Measurements from ENCODE around the gene NBL1. TPM values are rescaled to one million over a fixed set of nuclear protein-coding genes. Genes with fewer than 3 reads are reported as not detected.

Gene NBL1, protein sequence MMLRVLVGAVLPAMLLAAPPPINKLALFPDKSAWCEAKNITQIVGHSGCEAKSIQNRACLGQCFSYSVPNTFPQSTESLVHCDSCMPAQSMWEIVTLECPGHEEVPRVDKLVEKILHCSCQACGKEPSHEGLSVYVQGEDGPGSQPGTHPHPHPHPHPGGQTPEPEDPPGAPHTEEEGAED
- 10 to 100 TPM; 20.7 to 27.6 (median 20.7) TPM for total RNA-seq

DNA sequence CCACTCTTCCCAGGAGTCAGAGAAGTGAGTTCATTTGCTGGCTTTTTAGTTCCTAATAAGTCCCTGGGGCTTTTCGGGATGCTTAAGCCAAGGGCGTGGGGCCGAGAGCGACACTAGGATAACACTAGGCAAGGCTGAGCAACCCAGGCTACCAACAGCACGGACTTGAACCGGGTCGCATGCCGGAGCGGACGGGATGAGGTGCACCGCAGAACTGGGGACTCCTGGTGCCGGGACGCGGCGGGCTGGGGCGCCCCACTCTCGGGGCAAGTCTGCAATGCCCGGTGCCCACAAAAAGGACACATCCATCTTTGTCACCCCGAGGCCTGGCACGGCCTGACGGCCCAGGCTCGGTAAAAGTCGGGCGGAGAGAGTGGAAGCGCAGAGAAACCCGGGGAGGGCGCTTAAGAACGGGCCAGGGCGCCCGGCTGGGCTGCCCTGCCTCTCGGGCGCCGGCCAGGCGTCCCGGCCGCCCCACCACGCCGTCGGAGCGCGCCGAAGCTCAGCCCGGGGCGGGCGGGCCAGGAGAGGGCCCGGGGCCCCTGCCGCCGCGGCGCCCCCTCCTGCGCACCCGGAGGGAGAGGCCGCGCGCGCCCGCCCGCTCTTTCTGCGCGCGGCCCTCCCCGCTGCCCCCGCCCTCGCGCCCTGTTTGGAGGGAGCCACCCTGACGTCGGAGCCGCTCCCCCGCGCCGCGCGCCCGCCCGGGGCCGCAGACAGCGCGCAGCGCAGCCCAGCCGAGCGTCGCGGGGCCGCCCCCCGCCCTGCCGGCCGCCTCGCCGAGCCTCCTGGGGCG is at the start of gene NBL1:
Gene NBL1 (plus strand): TSS at position 710 of the 793 bp plus-strand sequence. CDS start 10,720 bp downstream, outside the sequence.
- Mint-ChIP-seq H3K4me1 (ENCODE audit: low read depth) (peaks cover 30% of the 10 kb centered on the region), H3K36me3 (ENCODE audit: insufficient read depth) (no peaks in the 10 kb centered on the region), H3K4me3 (peak within 1 kb of the TSS; percentile 89), H3K9me3 (no peaks in the 10 kb centered on the region), H3K27me3 (ENCODE audit: low read depth) (peaks cover 12% of the 10 kb centered on the region)
- peak; percentile 72 for DNase-seq
- peak; percentile 90 to 93 for ATAC-seq

DNA sequence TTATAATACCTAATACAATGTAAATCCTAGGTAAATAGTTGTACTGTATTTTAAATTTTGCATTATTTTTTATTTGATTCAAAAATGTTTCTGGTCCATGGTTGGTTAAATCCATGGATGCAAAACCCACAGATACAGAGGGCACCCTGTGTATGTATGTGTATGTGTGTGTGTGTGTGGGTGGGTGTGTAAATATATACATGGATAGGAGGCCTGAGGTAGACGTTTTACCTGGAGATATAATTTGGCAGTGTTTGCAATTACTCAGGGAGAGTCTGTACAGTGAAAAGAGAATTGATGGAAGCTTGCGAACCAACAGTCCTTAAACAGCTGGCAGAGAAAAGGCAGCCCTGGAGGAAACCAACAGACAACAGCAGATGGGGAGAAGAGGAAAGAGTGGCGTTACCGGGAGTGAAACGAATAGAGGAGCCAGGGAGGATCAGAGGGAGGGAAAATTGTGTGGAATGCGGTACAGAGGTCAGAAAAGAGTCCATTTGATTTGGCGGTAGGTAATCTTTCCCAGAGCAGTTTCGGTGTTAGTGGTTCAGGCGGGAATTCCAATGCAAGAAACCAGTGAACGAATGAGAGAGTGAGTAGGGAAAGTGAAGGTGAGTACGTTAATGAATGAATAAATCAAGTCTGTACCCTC is 47.9 kb upstream of the NBL1 start:
- Mint-ChIP-seq H3K36me3 (ENCODE audit: insufficient read depth) (peaks cover 21% of the 10 kb centered on the region), H3K4me3 (peak overlapping the region; percentile 100), H3K4me1 (ENCODE audit: low read depth) (peaks cover 42% of the 10 kb centered on the region), H3K27me3 (ENCODE audit: low read depth) (no peaks in the 10 kb centered on the region), H3K9me3 (no peaks in the 10 kb centered on the region)
- ATAC-seq (no peak), DNase-seq (peak; percentile 6)

- ATAC-seq (peak; percentile 83 to 88), DNase-seq (peak; percentile 96)
- Mint-ChIP-seq H3K27me3 (ENCODE audit: low read depth) (no peaks in the 10 kb centered on the region), H3K4me3 (peak overlapping the region; percentile 100), H3K36me3 (ENCODE audit: insufficient read depth) (peaks cover 24% of the 10 kb centered on the region), H3K9me3 (no peaks in the 10 kb centered on the region), H3K4me1 (ENCODE audit: low read depth) (peaks cover 48% of the 10 kb centered on the region)
Measured at GRCh38 chr1:19596714-19597495, 47.2 kb upstream of the NBL1 start.

GRCh38 chr1:19597496-19598309 is 46.4 kb upstream of the NBL1 start:
- Mint-ChIP-seq H3K9me3 (no peaks in the 10 kb centered on the region), H3K4me1 (ENCODE audit: low read depth) (peaks cover 56% of the 10 kb centered on the region), H3K36me3 (ENCODE audit: insufficient read depth) (peaks cover 28% of the 10 kb centered on the region), H3K27me3 (ENCODE audit: low read depth) (no peaks in the 10 kb centered on the region), H3K4me3 (peak overlapping the region; percentile 100)
- peak; percentile 19 to 29 for ATAC-seq
- no peak for DNase-seq

- no peaks in the 10 kb centered on the region for H3K9me3 Mint-ChIP-seq
- ATAC-seq, result no peak
- no peak for DNase-seq
- H3K4me3 Mint-ChIP-seq, result peak overlapping the region; percentile 72
- H3K27me3 Mint-ChIP-seq (ENCODE audit: low read depth), result no peaks in the 10 kb centered on the region
- peaks cover 32% of the 10 kb centered on the region for H3K36me3 Mint-ChIP-seq (ENCODE audit: insufficient read depth)
- peaks cover 71% of the 10 kb centered on the region for H3K4me1 Mint-ChIP-seq (ENCODE audit: low read depth)
Measured at GRCh38 chr1:19599810-19600209, 44.3 kb upstream of the NBL1 start.

DNA sequence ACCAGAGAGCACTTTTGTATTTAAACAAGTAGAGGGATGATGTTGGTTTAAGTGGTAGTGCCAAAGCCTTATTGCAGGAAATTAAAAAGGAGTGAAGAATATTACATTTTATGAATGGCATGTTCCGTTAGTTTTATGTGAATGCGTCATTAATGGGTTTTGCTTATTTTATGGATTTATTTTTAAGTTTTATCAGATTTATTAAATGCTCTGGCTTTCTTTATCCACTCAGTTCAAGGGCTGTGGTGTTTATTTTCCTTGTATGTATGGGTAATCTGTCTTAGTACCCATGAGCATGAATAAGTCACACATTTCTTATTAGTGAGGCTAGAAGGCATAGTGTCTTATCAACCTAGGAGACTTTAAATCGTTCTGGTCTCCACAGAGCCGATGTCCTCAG is 41.6 kb upstream of the NBL1 start:
- H3K4me1 Mint-ChIP-seq (ENCODE audit: low read depth), result peaks cover 87% of the 10 kb centered on the region
- peaks cover 32% of the 10 kb centered on the region for H3K36me3 Mint-ChIP-seq (ENCODE audit: insufficient read depth)
- peak overlapping the region; percentile 27 for H3K4me3 Mint-ChIP-seq
- no peaks in the 10 kb centered on the region for H3K9me3 Mint-ChIP-seq
- no peak for ATAC-seq
- no peak for DNase-seq
- H3K27me3 Mint-ChIP-seq (ENCODE audit: low read depth), result no peaks in the 10 kb centered on the region

- Mint-ChIP-seq H3K27me3 (ENCODE audit: low read depth) (no peaks in the 10 kb centered on the region), H3K4me1 (ENCODE audit: low read depth) (peaks cover 69% of the 10 kb centered on the region), H3K4me3 (peak overlapping the region; percentile 37), H3K36me3 (ENCODE audit: insufficient read depth) (peaks cover 21% of the 10 kb centered on the region), H3K9me3 (no peaks in the 10 kb centered on the region)
- peak in 1 of 2 donors; percentile 42 for ATAC-seq
- DNase-seq, result no peak
Measured at GRCh38 chr1:19605967-19606366, 38.1 kb upstream of the NBL1 start.

DNA sequence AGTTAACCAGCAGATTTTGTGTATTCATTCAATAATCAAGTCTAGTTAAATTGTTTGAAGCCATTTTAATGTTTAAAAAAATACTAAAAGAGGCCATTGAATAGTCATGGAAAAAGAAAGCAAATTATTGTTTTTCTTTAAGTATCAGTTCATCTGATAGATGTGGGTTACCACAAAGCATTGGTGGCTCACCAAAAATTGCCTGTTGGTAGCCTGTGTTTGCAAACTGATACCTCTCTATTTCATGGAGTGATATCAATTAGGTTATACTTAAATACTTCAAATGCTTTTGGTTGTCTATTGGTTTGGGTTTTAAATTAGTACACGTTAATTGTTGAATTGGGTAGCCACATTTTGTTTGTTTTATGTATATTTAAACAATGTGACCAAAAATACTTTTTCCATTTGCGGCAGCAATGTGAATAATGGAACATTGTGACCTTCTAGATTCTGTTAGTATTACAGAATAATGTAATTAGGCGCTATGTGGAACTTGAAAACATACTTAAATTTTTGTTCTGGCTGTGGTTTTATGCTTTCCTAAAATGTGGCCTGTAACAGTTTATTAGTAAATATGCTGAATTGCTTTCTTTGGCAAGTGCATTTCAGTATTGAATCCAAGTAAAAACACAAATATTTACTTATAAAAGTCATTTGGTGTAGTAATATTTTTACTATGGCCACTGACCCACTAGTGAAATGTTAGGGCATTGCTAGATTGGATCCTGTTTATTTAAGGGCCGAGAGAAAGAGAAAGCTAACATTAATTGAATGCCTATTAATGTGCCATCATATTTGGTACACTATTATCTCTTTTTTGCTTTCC is 37.1 kb upstream of the NBL1 start:
- peak overlapping the region; percentile 46 for H3K4me3 Mint-ChIP-seq
- peaks cover 17% of the 10 kb centered on the region for H3K36me3 Mint-ChIP-seq (ENCODE audit: insufficient read depth)
- H3K9me3 Mint-ChIP-seq, result no peaks in the 10 kb centered on the region
- peaks cover 61% of the 10 kb centered on the region for H3K4me1 Mint-ChIP-seq (ENCODE audit: low read depth)
- ATAC-seq (peak; percentile 75 to 89), DNase-seq (peak; percentile 23)
- H3K27me3 Mint-ChIP-seq (ENCODE audit: low read depth), result no peaks in the 10 kb centered on the region

DNA sequence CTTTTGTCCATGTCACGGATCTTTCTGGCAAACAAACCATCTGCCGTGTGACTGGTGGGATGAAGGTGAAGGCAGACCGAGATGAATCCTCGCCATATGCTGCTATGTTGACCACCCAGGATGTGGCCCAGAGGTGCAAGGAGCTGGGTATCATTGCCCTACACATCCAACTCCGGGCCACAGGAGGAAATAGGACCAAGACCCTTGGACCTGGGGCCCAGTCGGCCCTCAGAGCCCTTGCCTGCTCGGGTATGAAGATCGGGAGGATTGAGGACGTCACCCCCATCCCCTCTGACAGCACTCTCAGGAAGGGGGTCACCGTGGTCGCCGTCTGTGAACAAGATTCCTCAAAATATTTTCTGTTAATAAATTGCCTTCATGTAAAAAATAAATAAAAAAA is 35.9 kb upstream of the NBL1 start:
- H3K36me3 Mint-ChIP-seq (ENCODE audit: insufficient read depth), result peaks cover 14% of the 10 kb centered on the region
- peaks cover 58% of the 10 kb centered on the region for H3K4me1 Mint-ChIP-seq (ENCODE audit: low read depth)
- ATAC-seq (no peak), DNase-seq (no peak)
- no peak overlapping the region for H3K4me3 Mint-ChIP-seq
- no peaks in the 10 kb centered on the region for H3K9me3 Mint-ChIP-seq
- no peaks in the 10 kb centered on the region for H3K27me3 Mint-ChIP-seq (ENCODE audit: low read depth)

DNA sequence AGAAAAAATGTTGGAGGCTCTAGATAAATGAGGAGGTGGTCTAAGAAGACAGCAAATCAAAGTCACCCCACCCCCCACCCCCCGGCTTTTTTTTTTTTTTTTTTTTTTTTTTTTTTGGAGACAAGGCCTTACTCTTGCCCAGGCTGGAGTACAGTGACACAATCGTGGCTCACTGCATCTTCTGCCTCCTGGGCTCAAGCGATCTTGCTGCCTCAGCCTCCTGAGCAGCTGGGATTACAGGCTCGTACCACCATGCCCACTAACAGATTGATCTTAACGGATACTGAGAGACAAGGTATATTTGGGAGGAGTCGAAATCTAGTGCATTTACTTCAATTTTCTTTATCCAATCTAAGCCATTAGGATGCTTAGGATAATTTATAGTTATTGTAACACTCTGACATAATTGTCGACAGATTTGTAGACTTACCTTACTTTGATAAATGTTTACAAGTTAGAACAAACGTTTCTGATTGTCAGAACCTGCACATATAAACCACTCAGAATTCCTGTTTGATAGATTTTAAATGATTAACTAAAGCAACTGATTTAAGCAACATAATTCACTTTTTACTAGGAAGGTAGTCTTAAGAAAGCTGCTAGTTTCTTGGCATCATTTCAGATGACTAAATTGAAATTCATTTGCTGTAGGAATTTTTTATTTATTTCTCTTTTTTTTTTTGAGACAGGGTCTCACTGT is 33.7 kb upstream of the NBL1 start:
- no peak for ATAC-seq
- Mint-ChIP-seq H3K9me3 (no peaks in the 10 kb centered on the region), H3K27me3 (ENCODE audit: low read depth) (no peaks in the 10 kb centered on the region), H3K4me1 (ENCODE audit: low read depth) (peaks cover 43% of the 10 kb centered on the region), H3K36me3 (ENCODE audit: insufficient read depth) (peaks cover 16% of the 10 kb centered on the region), H3K4me3 (no peak overlapping the region)
- no peak for DNase-seq

DNA sequence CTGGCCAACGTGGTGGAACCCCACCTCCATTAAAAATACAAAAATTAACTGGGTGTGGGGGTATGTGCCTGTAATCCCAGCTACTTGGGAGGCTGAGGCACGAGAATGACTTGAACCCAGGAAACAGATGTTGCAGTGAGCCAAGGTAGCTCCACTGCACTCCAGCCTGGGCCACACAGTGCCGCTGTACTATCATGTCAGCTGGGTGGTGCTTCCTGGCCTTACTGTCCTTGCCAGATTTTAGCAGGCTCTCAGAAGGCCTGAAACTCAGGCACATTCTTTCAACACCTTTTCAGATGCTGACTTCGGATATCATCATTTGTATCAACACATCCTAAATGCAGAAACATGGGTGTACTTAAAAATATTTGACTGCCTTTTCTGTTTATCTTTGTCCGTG is 31.6 kb upstream of the NBL1 start:
- DNase-seq (no peak), ATAC-seq (no peak)
- Mint-ChIP-seq H3K9me3 (no peaks in the 10 kb centered on the region), H3K4me3 (no peak overlapping the region), H3K4me1 (ENCODE audit: low read depth) (peaks cover 22% of the 10 kb centered on the region), H3K36me3 (ENCODE audit: insufficient read depth) (peaks cover 17% of the 10 kb centered on the region), H3K27me3 (ENCODE audit: low read depth) (no peaks in the 10 kb centered on the region)

- ATAC-seq, result no peak
- no peak for DNase-seq
- no peaks in the 10 kb centered on the region for H3K27me3 Mint-ChIP-seq (ENCODE audit: low read depth)
- peaks cover 15% of the 10 kb centered on the region for H3K36me3 Mint-ChIP-seq (ENCODE audit: insufficient read depth)
- H3K9me3 Mint-ChIP-seq, result no peaks in the 10 kb centered on the region
- H3K4me1 Mint-ChIP-seq (ENCODE audit: low read depth), result peaks cover 15% of the 10 kb centered on the region
- H3K4me3 Mint-ChIP-seq, result no peak overlapping the region
Measured at GRCh38 chr1:19613171-19613703, 30.9 kb upstream of the NBL1 start.
